GM19239 (cell line): ENCODE measurements around the gene AMMECR1.
A peak's percentile ranks its signal among the peaks of the same experiment; 100 is the strongest.
"Not testable (repeated sequence)": the region's sequence is repeated elsewhere in the genome, so short reads cannot be mapped to it uniquely, and the experiment has no call there.

Source experiments
- DNase-seq: peaks from one replicate; pipeline ENCODE4 v3.0.0; 2011; ENCODE audit warnings: low spot score; ENCODE audit not compliant: insufficient read length
- FAIRE-seq: peaks from 2 replicates; lab custom pipeline; 2011; peaks lifted over from hg19 to GRCh38; lab: Jason Lieb, UNC

AMMECR1 gene

DNA sequence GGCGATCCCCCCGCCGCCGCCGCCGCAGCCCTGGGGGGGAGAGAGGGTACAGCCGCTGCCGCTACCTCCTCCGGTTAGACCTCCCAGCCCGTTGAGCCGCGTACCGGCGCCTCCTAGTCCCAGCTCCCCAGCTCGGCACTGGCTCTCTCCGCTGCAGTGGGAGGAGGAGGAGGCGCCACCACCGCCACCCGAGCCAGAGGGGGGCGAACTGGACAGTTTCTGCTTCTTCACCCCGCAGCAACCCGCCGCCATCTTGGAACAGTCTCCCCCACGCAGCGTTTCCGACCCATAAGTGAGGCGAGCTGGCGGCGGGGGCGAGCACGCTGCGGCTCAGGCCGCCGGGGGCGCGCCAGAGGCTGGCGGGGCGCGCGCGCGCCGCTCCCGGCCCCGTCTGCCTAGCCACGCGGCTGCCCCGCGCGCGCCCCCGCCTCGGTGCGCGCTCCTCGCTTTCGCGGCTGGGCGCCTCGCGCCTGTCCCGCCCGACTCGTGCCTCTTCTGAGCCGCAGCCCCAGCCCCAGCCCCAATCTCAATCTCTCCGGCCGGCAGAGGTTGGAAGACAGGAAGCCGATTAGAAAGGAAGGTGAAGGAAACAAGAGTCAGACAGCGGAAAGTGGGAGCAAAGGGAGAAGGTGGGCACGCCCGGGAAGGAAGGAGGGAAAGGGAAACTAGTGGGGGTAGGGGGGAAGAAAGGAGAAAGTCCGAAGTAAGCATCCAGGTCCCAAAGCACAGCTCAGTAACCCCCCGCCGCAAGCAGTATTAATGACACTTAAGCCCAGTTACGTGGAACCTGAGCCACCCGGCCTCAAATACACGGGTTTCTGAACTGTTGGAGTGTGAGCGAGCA, at the start of gene AMMECR1:
Gene AMMECR1, minus strand, starts transcription at position 266 of the 844 bp plus-strand sequence. Its CDS starts 14 bp downstream, at position 252.
- DNase-seq (peak; percentile 50), FAIRE-seq (peak; percentile 70)

DNA sequence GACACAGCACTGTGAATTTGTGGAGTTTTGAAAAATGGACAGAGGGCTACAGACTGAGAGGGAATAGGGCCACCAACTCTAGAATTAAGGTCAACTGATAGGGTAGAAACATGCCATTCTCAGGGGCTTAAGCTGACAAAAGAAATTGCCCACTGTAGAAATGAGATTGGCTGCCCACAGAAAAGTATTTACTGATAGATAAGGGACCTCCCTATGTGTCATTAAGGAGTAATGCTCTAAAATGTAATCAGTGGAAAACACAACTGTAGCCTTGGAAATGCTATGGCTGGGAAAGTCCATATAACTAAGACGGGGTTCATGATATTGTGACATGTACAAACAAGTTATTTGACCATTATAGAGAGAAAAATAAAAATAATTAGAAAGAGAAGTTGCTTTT, 45.4 kb upstream of the AMMECR1 start:
- DNase-seq (no peak), FAIRE-seq (no peak)

DNA sequence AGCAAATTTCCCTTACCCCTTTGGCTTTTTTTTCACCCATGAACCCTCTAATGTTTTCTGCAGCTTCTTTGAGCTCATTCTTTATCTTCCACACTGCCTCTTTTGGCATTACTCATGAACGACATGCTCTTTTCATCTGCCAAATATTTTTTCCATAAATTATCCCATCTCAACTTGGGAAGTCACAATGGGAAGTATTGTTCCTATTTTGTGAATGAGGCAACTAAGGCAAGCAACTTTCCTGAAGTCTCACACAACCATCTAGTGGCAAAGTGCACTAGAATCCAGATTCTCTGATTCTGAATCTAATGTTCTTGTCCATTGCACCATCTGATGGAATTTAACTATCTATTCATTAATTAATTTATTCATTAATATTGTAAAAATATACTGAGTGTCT, 41.4 kb upstream of the AMMECR1 start:
- FAIRE-seq (no peak), DNase-seq (no peak)

DNA sequence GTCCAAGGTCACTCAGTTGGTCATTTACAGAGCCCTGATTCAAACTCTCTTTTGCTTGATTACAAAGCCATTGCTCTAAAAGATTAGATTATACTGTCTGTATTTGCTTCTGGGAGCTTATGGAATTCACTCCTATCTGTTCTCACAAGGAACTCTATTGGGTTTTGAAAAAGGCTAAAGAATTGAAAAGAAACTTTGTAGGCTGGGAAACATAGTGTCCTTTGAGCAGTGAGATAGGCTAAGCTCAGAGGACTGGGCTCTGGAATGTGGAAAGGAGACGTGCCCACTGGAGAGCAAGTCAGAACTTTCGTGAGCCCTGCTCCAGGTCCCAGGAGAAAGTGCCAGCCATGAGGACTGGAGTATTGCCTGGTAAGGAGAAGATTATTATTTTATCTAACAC, 40.7 kb upstream of the AMMECR1 start, which contains the start of gene RTL9:
Gene RTL9, plus strand, starts transcription at position 301 of the 400 bp plus-strand sequence. CDS start 91,770 bp downstream, outside the sequence.
- FAIRE-seq (no peak), DNase-seq (no peak)

DNA sequence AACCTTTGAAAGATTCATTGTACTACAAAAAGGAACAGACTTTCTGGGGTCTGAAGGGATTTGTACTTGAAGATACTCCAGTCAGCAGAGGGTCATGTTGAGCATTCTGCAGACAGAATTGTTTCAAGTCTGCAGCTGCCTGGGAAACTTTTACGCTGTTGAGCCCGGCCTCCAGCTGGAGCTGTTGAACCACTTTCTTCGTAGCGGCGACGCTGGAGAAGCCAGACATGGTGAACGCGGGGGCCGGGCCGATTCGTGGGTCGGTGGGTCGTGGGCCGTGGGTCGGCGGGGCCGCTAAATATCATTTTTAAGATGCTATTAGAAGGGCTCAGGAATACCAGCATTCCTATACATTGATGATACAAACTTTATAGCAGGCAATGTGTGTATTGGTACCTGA, 28.8 kb upstream of the AMMECR1 start:
- no peak for FAIRE-seq
- no peak for DNase-seq

DNA sequence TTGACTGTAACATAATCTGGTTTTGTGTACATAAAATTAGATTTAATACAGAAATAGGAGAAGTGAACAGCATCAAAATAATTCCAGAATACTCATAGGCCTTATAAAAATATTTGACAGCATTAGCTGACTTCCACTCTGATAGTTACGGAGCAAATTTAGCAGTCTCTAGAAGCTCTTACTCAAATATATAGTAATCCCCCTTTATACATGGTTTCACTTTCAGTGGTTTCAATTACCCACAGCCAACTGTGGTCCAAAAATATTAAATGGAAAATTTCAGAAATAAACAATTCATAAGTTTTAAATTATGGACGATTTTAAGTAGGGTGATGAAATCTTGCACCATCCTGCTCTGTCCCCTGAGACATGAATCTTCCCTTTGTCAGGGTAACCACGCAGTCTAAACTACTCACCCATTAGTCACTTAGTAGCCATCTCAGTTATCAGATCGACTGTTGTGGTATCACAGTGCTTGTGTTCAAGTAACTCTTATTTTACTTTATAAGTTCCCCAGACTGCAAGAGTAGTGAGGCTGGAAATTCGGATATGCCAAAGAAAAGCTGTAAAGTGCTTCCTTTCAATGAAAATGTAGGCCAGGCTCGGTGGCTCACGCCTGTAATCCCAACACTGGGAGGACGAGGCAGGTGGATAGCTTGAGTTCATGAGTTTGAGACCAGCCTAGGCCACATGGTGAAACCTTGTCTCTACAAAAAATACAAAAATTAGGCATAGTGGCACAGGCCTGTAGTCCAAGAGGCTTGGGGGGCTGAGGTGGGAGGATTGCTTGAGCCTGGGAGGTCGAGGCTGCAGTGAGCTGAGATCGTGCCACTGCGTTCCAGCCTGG, 23.5 kb upstream of the AMMECR1 start:
- FAIRE-seq (peak; percentile 72), DNase-seq (no peak)

DNA sequence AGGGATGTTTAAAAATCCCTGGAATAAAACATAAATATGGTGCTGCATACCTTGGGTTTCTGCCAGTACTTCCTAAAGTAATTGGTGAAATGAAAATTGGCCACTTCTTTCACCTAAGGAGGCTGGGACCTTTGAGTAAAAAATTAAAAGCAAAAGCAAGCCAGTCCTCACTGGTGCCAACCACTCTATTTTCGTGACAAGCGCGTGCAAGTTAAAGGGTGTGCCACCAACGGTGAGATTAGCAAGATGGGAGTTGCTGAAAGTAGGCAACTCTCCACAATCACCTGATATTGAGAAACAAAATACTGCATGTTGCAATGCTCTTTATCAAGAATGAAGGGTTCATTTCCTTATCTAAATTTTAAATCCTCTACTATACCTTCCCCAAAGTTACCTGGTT, 21.1 kb upstream of the AMMECR1 start:
- DNase-seq (no peak), FAIRE-seq (no peak)

DNA sequence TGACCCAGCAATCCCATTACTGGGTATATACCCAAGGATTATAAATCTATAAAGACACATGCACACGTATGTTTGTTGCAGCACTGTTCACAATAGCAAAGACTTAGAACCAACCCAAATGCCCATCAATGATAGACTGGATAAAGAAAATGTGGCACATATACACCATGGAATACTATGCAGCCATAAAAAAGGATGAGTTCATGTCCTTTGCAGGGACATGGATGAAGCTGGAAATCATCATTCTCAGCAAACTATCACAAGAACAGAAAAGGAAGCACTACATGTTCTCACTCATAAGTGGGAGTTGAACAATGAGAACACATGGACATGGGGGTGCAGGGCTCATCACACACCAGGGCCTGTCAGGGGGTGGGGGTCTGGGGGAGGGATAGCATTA, 15.6 kb upstream of the AMMECR1 start:
- not testable (repeated sequence) for FAIRE-seq, DNase-seq

DNA sequence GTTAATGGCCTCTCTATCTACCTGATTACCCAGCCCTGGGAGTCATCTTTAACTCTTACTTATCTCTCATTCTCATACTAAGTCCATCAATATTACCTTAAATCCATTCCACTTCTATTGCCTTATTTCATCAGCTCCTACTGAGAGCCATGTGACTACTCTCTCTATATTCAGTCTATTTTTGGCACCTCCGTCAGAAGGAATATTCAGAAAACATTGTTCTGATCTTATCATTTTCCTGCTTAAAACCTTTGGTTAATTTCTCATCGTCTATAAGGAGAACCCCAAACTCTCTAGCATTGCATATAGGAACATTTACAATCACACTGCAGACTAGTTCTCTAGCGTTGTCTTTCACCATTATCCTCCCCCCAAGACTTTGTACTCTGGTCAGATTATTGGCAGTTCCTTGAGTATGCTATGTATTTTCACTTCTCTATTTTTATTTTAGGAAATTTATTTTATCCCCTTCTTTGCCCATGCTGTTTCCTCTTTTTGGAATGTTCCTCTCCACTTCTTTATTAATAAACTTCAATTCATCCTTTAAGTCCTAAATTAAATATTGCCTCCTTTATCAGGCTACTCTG, 13.7 kb upstream of the AMMECR1 start:
- DNase-seq (no peak), FAIRE-seq (peak; percentile 80)

DNA sequence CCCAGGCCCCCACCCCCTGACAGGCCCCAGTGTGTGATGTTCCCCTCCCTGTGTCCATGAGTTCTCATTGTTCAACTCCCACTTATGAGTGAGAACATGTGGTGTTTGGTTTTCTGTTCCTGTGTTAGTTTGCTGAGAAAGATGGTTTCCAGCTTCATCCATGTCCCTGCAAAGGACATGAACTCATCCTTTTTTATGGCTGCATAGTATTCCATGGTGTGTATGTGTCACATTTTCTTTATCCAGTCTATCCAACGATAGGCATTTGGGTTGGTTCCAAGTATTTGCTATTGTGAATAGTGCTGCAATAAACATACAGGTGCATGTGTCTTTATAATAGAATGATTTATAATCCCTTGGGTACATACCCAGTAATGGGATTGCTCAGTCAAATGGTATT, 10.7 kb upstream of the AMMECR1 start:
- DNase-seq, FAIRE-seq: not testable (repeated sequence)

DNA sequence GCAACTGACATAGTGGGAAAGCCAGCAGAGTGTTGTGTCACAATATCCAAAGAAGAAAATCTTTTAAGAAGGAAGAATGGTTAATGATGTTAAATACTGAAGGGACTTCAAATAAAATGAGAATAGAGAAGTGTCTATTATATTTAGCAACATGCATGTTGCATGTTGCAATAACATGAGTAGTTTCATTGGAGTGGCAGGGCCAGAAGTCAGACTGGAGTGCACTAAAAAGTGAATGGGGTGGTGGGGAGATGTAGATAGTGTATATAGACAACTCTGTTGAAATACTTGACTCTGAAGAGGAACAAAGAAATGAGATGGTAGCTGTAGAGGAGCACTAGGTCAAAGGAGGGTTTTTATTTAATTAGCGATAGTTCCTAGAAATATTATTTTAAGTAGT, 9.5 kb upstream of the AMMECR1 start:
- FAIRE-seq, result no peak
- DNase-seq, result no peak

DNA sequence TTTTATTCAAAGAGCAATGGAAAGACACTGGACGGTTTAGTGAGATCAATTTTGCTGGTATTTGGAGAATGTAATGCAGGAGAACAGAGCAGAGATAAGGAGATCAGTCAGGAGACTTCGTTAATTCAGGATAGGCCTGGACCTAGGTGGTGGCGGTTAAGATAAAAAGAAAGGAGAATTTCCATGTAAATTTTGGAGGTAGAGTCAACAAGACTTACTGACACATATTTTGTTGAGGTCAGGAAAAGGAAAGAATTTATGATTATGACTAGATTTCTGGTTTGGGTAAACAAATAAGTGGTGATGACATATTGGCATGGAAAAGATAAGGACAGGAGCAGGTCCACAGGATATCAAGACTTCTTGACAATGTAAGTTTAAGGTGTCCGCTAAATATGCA, 8.8 kb upstream of the AMMECR1 start:
- FAIRE-seq, result peak; percentile 72

DNA sequence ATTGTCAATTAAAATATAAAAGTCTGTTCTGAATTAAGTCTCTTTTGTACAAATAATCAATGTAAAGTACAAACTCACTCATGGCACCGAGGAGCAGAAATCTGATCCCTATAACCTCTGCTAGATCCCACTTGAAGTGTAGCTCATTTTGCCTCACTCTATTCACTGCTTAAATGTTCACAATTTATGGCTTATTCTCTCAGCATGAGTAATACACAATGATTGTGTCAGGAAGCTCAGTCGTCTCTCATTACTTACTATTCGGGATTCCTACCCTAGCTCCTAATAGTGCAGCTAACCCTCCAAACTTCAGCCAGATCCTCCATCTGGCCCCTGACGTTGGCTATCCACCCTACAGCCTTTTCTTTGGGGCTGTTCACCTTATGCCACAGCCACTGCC, 4.7 kb upstream of the AMMECR1 start:
- FAIRE-seq (no peak), DNase-seq (no peak)

More for the DNA sequence above, 8.8 kb upstream of the AMMECR1 start:
- DNase-seq, result no peak

DNA sequence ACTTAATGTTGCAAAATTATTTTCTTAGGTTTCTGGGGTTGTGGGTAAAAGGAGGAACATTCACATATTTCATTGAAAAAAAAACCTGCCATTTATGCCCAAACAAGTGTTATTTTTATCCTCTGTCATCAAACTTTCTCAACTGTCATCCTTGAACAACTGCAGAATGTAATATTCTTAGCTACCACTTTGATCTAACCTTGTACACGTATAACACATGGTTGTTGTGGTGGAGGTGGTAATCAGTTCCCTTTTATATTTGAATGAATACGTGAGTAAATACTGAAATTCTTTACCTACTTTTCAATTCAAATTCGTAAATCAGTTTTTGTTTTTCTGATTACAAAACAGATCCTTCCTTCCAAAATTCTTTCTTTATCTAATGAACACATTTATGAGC, 3.8 kb upstream of the AMMECR1 start:
- FAIRE-seq, result peak; percentile 70

DNA sequence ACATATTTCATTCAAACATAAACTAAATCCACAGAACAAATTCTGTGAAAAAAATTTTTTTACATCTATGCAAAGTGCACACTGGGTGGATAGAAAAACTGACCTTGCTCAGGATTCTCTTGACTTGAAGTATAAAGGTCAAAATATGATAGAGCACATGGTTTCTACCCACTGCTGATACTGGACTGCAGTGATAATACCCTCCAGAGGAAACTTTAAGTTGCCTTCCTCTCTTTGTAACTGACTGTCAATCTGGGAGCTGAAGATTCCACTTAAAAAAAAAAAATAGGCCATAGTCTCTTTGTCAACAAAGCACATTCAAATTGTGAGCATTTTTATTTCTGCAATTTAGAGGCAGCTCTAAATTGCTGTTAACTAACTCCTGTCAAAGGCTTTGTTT, 3.2 kb upstream of the AMMECR1 start:
- DNase-seq (no peak), FAIRE-seq (peak; percentile 71)

More for the DNA sequence above, 3.8 kb upstream of the AMMECR1 start:
- DNase-seq, result no peak

DNA sequence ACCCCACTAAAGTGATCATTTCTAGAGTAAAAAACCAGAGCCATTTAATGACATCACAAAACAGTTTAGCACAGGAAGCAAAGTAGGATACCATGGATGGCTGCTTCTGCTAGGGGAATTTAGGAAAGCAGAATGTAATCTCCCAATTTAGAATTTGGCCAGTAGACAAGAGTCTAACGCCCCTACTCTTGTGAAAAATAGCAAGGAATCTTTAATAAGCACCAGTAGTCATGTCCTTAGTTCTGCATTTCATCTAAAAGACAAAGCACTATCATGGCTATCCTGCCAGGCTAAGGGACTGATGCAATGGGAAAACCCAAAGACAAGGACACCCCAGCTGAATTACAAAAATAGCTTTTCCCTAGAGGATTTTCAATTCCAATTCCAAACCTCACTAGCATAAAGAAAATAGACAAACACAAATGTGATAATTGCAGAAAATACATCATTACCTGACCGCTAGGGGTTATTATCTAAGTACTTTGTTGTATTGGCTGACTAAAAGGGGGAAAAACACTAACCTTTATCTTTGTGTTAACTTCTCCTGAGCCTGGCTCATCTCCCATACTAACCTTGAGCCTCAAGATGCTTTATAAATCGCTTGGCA, 2.6 kb upstream of the AMMECR1 start:
- no peak for FAIRE-seq
- no peak for DNase-seq

DNA sequence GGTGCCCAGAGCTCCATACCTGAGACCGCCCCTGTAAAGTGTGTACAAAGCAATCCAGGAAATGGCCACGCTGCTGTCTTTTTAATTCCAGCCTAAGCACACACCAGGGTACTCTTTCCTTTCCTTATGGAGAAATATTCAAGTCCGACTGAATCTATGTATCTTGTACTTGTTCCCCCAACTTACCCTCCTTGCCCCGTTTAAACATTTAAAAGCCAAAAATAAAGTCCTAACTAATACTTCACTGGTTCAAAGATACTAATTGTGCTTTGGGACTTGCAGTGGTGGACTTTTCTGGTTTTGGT, 731 bp upstream of the AMMECR1 start:
- DNase-seq (no peak), FAIRE-seq (peak; percentile 94)

DNA sequence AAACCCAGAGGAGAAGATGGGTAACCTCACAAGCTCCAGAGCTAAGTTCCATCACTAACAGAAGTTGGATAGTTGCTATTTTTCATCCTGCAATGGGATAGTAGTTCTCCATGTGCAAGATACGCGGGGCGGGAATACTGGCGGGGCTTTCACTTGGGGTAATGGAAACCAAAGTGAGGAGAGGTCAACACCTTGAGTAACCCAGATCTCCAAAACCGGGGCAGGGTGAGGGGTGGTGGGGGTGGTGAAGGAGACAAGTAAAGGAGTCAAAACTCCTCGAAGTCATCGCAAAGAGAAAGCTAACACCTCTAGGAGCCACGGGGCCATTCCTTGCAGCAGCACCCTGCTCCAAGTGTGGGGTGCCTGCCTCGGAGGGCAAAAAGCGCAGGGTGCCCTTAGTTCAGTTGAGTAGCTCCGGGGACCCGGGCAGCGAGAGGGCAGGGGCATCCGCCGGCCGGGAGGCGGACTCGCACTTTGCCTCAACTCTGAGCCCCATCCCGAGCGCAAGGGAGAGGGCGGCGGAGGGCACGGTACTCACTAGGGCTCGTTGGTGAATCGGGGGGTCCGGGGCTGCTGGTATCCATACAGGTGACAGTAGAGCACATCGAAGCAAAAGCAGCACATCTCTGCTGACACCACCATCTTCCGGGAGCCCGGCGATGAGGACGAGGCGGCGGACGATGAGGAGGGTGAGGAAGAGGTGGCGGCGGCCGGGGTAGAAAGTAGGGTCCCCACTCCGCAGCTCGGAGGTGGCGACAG, 645 bp downstream of the AMMECR1 start:
- DNase-seq (no peak), FAIRE-seq (peak; percentile 77)

DNA sequence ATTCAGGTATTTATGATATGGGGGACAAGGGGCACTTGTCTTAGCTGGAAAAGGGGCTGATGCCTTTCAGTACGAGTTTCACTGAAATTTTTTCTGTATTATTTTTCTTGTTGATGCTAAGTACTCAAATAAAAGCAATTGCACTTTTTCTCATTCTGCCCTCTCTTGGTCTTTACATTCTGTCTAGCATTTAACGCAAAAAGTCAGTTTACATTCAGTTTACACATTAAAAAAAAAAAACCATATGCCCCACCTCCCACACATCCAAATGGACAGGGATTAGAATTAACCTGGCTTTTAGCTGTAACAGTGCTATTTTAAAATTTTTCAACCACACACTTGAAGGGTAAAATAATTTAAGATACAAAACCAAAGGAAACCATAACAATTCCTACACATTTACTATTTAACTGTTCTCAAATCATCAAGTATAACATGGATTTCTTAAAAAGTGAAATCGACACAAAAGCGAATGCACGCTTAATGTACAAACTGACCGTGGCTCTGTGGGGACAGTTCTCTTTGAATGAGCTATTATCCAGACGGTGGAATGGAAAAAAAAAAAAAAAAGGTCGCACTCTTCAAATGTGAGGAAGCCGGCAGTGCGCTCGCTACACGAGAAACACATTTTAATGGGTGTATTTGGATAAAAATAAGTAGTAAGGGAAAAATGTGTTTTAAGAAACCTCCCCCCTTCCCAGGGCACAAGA, 1.4 kb downstream of the AMMECR1 start:
- DNase-seq, result no peak
- peak; percentile 8 for FAIRE-seq
